Neural progenitor cell (in vitro differentiated cells): ENCODE measurements around the gene GSG1L. TPM values are rescaled to one million over a fixed set of nuclear protein-coding genes. Genes with fewer than 3 reads are reported as not detected.

ENCODE experiments used
- DNase-seq: peaks from one replicate; pipeline ENCODE4 v3.0.0-alpha.2; 2016; ENCODE audit warnings: low spot score
- H2AFZ ChIP-seq: fragments of 200-600 bp; sonication (generic); replicated peaks from 2 replicates; pipeline ENCODE4 v1.6.1; 2016; ENCODE audit warnings: antibody characterized with exemption
- H3F3A ChIP-seq: fragments of 200-600 bp; sonication (generic); 2 replicates; pipeline ENCODE4 v1.6.1; 2016; ENCODE audit warnings: antibody characterized with exemption, low read depth
- H3K27ac ChIP-seq: fragments of 200-600 bp; sonication (generic); 2 replicates; pipeline ENCODE4 v1.5.1; 2016; ENCODE audit warnings: mild to moderate bottlenecking
- H3K27me3 ChIP-seq: fragments of 200-600 bp; sonication (generic); 2 replicates; pipeline ENCODE4 v1.6.1; 2016; ENCODE audit warnings: mild to moderate bottlenecking, moderate library complexity
- H3K36me3 ChIP-seq: fragments of 200-600 bp; sonication (generic); 2 replicates; pipeline ENCODE4 v1.5.1; 2016
- H3K4me1 ChIP-seq: fragments of 200-600 bp; sonication (generic); 2 replicates; pipeline ENCODE4 v1.6.1; 2016; ENCODE audit warnings: mixed run types
- H3K4me2 ChIP-seq: fragments of 200-600 bp; sonication (generic); 2 replicates; pipeline ENCODE4 v1.6.1; 2016
- H3K4me3 ChIP-seq: fragments of 200-600 bp; sonication (generic); 2 replicates; pipeline ENCODE4 v1.5.1; 2016
- H3K79me2 ChIP-seq: fragments of 200-600 bp; sonication (generic); 2 replicates; pipeline ENCODE4 v1.6.1; 2016; ENCODE audit warnings: low read depth
- H3K9ac ChIP-seq: fragments of 200-600 bp; sonication (generic); 2 replicates; pipeline ENCODE4 v1.6.1; 2016
- H3K9me3 ChIP-seq: fragments of 200-600 bp; sonication (generic); 2 replicates; pipeline ENCODE4 v1.5.1; 2016; ENCODE audit warnings: low read depth
- H4K20me1 ChIP-seq: fragments of 200-600 bp; sonication (generic); 2 replicates; pipeline ENCODE4 v1.6.1; 2016; ENCODE audit warnings: low read depth
- H3K27ac Mint-ChIP-seq: 3 replicates; pipeline ENCODE4 v1.8.0; 2021; ENCODE audit warnings: mixed read lengths
- H3K27me3 Mint-ChIP-seq: 2 replicates; pipeline ENCODE4 v1.8.0; 2022; ENCODE audit warnings: low read depth, mild to moderate bottlenecking, inconsistent platforms, moderate library complexity, mixed read lengths; ENCODE audit not compliant: insufficient read depth
- H3K36me3 Mint-ChIP-seq: 3 replicates; pipeline ENCODE4 v1.8.0; 2021; ENCODE audit warnings: mixed read lengths
- H3K4me1 Mint-ChIP-seq: 3 replicates; pipeline ENCODE4 v1.8.0; 2021; ENCODE audit warnings: mixed read lengths
- H3K4me3 Mint-ChIP-seq: 3 replicates; pipeline ENCODE4 v1.8.0; 2021; ENCODE audit warnings: mild to moderate bottlenecking, moderate library complexity, mixed read lengths
- H3K9me3 Mint-ChIP-seq: 3 replicates; pipeline ENCODE4 v1.8.0; 2020; ENCODE audit warnings: mixed read lengths
- CTCF ChIP-seq: fragments of 200-600 bp; sonication (generic); IDR thresholded peaks from 2 replicates; pipeline ENCODE4 v1.5.1; 2017; ENCODE audit warnings: antibody characterized with exemption, mild to moderate bottlenecking
- EZH2 ChIP-seq: fragments of 200-600 bp; sonication (generic); IDR thresholded peaks from 2 replicates; pipeline ENCODE4 v1.6.1; 2017; ENCODE audit warnings: antibody characterized with exemption, mild to moderate bottlenecking, moderate library complexity
- EZH2phosphoT487 ChIP-seq: fragments of 200-600 bp; sonication (generic); IDR thresholded peaks from 2 replicates; pipeline ENCODE4 v1.6.1; 2017; ENCODE audit warnings: antibody characterized with exemption
- total RNA-seq: library from RNA; depleted of rRNA; stranded (reverse); fragments of >200 nt; gene quantifications from 2 replicates; pipeline ENCODE4 v1.2.3, GENCODE V29; 2015; ENCODE audit warnings: low replicate concordance

The GSG1L gene
- total RNA-seq, 1 donor from 2014 or later = not detected

GRCh38 chr16:27764427-27764826 lies 299.1 kb downstream of the GSG1L start:
- peaks cover 29% of the 10 kb centered on the region for H3K4me1 Mint-ChIP-seq
- H3K4me3 ChIP-seq = no peak overlapping the region
- peaks cover 7% of the 10 kb centered on the region for H3K9me3 ChIP-seq
- TF ChIP-seq EZH2 (no peak), CTCF (no peak), EZH2phosphoT487 (no peak)
- H3K36me3 ChIP-seq = no peaks in the 10 kb centered on the region
- no peaks in the 10 kb centered on the region for H3K27me3 Mint-ChIP-seq
- peaks cover 3% of the 10 kb centered on the region for H3K9me3 Mint-ChIP-seq
- peaks cover 23% of the 10 kb centered on the region for H3K36me3 Mint-ChIP-seq
- H3K79me2 ChIP-seq = no peaks in the 10 kb centered on the region
- no peaks in the 10 kb centered on the region for H4K20me1 ChIP-seq
- H2AFZ ChIP-seq = no peak overlapping the region
- H3F3A ChIP-seq = no peaks in the 10 kb centered on the region
- H3K27me3 ChIP-seq = no peaks in the 10 kb centered on the region
- no peak overlapping the region for H3K9ac ChIP-seq
- no peak overlapping the region for H3K4me3 Mint-ChIP-seq
- DNase-seq = no peak
- no peak overlapping the region for H3K4me2 ChIP-seq
- no peak overlapping the region for H3K27ac Mint-ChIP-seq
- no peaks in the 10 kb centered on the region for H3K4me1 ChIP-seq
- H3K27ac ChIP-seq = no peak overlapping the region

GRCh38 chr16:27762441-27762840 lies 301.1 kb downstream of the GSG1L start:
- H4K20me1 ChIP-seq = no peaks in the 10 kb centered on the region
- no peaks in the 10 kb centered on the region for H3F3A ChIP-seq
- Mint-ChIP-seq H3K9me3 (peaks cover 3% of the 10 kb centered on the region), H3K27ac (no peak overlapping the region), H3K27me3 (no peaks in the 10 kb centered on the region), H3K4me3 (no peak overlapping the region), H3K4me1 (peaks cover 41% of the 10 kb centered on the region), H3K36me3 (peaks cover 26% of the 10 kb centered on the region)
- H3K9me3 ChIP-seq = peaks cover 7% of the 10 kb centered on the region
- TF ChIP-seq CTCF (no peak), EZH2 (no peak), EZH2phosphoT487 (no peak)
- no peak overlapping the region for H2AFZ ChIP-seq
- H3K9ac ChIP-seq = no peak overlapping the region
- H3K27ac ChIP-seq = no peak overlapping the region
- no peak for DNase-seq
- H3K4me1 ChIP-seq = no peaks in the 10 kb centered on the region
- H3K4me3 ChIP-seq = no peak overlapping the region
- H3K36me3 ChIP-seq = no peaks in the 10 kb centered on the region
- no peak overlapping the region for H3K4me2 ChIP-seq
- H3K27me3 ChIP-seq = no peaks in the 10 kb centered on the region
- no peaks in the 10 kb centered on the region for H3K79me2 ChIP-seq

- Mint-ChIP-seq H3K27ac (peak overlapping the region; percentile 78), H3K27me3 (peaks cover 1% of the 10 kb centered on the region), H3K4me3 (no peak overlapping the region), H3K4me1 (peaks cover 43% of the 10 kb centered on the region), H3K9me3 (peaks cover 3% of the 10 kb centered on the region), H3K36me3 (peaks cover 26% of the 10 kb centered on the region)
- H3K9ac ChIP-seq = no peak overlapping the region
- no peak overlapping the region for H3K4me3 ChIP-seq
- H3K4me2 ChIP-seq = no peak overlapping the region
- no peak for DNase-seq
- H2AFZ ChIP-seq = no peak overlapping the region
- TF ChIP-seq EZH2phosphoT487 (no peak), CTCF (no peak), EZH2 (no peak)
- no peaks in the 10 kb centered on the region for H3K4me1 ChIP-seq
- no peak overlapping the region for H3K27ac ChIP-seq
- no peaks in the 10 kb centered on the region for H3K27me3 ChIP-seq
- peaks cover 7% of the 10 kb centered on the region for H3K9me3 ChIP-seq
- no peaks in the 10 kb centered on the region for H4K20me1 ChIP-seq
- H3F3A ChIP-seq = no peaks in the 10 kb centered on the region
- H3K79me2 ChIP-seq = no peaks in the 10 kb centered on the region
- no peaks in the 10 kb centered on the region for H3K36me3 ChIP-seq
Measured at GRCh38 chr16:27761816-27762215, 301.7 kb downstream of the GSG1L start.
